HCT116 (cell line): ENCODE data around the gene PDE6G. TPM values are rescaled to one million over a fixed set of nuclear protein-coding genes. Genes with fewer than 3 reads are reported as not detected.

ENCODE experiments used
- ATAC-seq: fragments of 200-7000 bp; cut with Tn5 transposase; 2 replicates; pipeline ENCODE4 v1.9.1; 2020; ENCODE audit warnings: mild to moderate bottlenecking, moderate library complexity
- BruUV-seq: library from RNA; stranded (reverse); fragments of 400-500 nt; replicated peaks from 2 replicates; lab custom pipeline; 2021; lab: Mats Ljungman, UMichigan
- CTCF ChIA-PET: fragments of 300-600 bp; sonication (Branson Sonifier 250); formaldehyde crosslinking; loops from one replicate; lab custom pipeline; 2021; ENCODE audit warnings: antibody characterized with exemption; lab: Charles Lee
- POLR2A ChIA-PET: fragments of 300-600, 350-600 bp; sonication (Branson Sonifier 250); formaldehyde crosslinking; loops from one replicate; lab custom pipeline; 2021; ENCODE audit warnings: antibody characterized with exemption; lab: Charles Lee
- RAD21 ChIA-PET, 2 experiments: fragments of 300-600 bp; sonication (Branson Sonifier 250); formaldehyde crosslinking; loops; one replicate each; lab custom pipeline; 2023; ENCODE audit warnings: low total read pairs in 2 of 2; ENCODE audit not compliant: uncharacterized antibody in 2 of 2, unreplicated experiment in 2 of 2, low non-redundant PET in 1 of 2; lab: Charles Lee
- DNase-seq: peaks from one replicate; pipeline ENCODE4 v3.0.0-alpha.2; 2010; ENCODE audit warnings: low read depth, low spot score
- H2AFZ ChIP-seq: fragments of 200-600 bp; shearing (Covaris generic), sonication (generic); 2 replicates; pipeline ENCODE4 v1.6.1; 2017; ENCODE audit warnings: low read depth, mixed run types, mixed read lengths, antibody characterized with exemption, low read length; ENCODE audit not compliant: poor library complexity, severe bottlenecking
- H3K27ac ChIP-seq: 2 replicates; pipeline ENCODE4 v1.5.1; 2012; ENCODE audit warnings: low read depth, low read length
- H3K27me3 ChIP-seq: fragments of 200-600 bp; sonication (generic); 2 replicates; pipeline ENCODE4 v1.6.1; 2016; ENCODE audit warnings: mixed run types, low read length, mixed read lengths; ENCODE audit not compliant: insufficient read depth
- H3K36me3 ChIP-seq, 2 experiments: fragments of 200-500 bp in 1 of 2; fragments of 200-600 bp in 1 of 2; sonication (Bioruptor generic) in 1 of 2; sonication (generic) in 1 of 2; 2 replicates each; pipeline versions ENCODE4 v1.5.1 to v1.6.1; 2014 to 2016; ENCODE audit warnings: low read length in 2 of 2, inconsistent platforms in 1 of 2, mixed read lengths in 1 of 2, mixed run types in 1 of 2; ENCODE audit not compliant: insufficient read depth in 2 of 2, control insufficient read depth in 1 of 2
- H3K4me1 ChIP-seq, 2 experiments: fragments of 200-600 bp in 1 of 2; sonication (generic) in 1 of 2; 2 replicates each; pipeline versions ENCODE4 v1.5.1 to v1.6.1; 2012 to 2017; ENCODE audit warnings: low read length in 2 of 2, inconsistent platforms in 1 of 2, mild to moderate bottlenecking in 1 of 2, mixed read lengths in 1 of 2, mixed run types in 1 of 2, moderate library complexity in 1 of 2; ENCODE audit not compliant: insufficient read depth in 2 of 2, control insufficient read depth in 1 of 2
- H3K4me2 ChIP-seq: fragments of 200-600 bp; sonication (generic); 2 replicates; pipeline ENCODE4 v1.6.1; 2017; ENCODE audit warnings: mixed run types, low read length, mixed read lengths
- H3K4me3 ChIP-seq, 2 experiments: fragments of 200-600 bp in 1 of 2; sonication (generic) in 1 of 2; replicated peaks in 1 of 2; 2 replicates each; pipeline ENCODE4 v1.5.1; 2011 to 2016; ENCODE audit warnings: low read length in 2 of 2, control low read depth in 1 of 2, low read depth in 1 of 2, mild to moderate bottlenecking in 1 of 2, mixed read lengths in 1 of 2, mixed run types in 1 of 2
- H3K79me2 ChIP-seq: fragments of 200-600 bp; sonication (generic); 2 replicates; pipeline ENCODE4 v1.6.1; 2017; ENCODE audit warnings: mild to moderate bottlenecking, mixed run types, low read length, moderate library complexity, mixed read lengths; ENCODE audit not compliant: insufficient read depth
- H3K9ac ChIP-seq: fragments of 200-600 bp; sonication (generic); 2 replicates; pipeline ENCODE4 v1.6.1; 2016; ENCODE audit warnings: low read length, mixed read lengths
- H3K9me2 ChIP-seq: fragments of 200-600 bp; sonication (generic), shearing (Covaris generic); 2 replicates; pipeline ENCODE4 v1.6.1; 2017; ENCODE audit warnings: mixed run types, mild to moderate bottlenecking, moderate library complexity; ENCODE audit not compliant: insufficient read depth
- H3K9me3 ChIP-seq, 2 experiments: fragments of 200-500 bp in 1 of 2; fragments of 200-600 bp in 1 of 2; sonication (Bioruptor generic) in 1 of 2; sonication (generic) in 1 of 2; 2 replicates each; pipeline ENCODE4 v1.6.1; 2014 to 2017; ENCODE audit warnings: low read length in 2 of 2, mixed read lengths in 2 of 2, inconsistent platforms in 1 of 2, low read depth in 1 of 2, mild to moderate bottlenecking in 1 of 2, mixed run types in 1 of 2, moderate library complexity in 1 of 2; ENCODE audit not compliant: control insufficient read depth in 1 of 2, insufficient read depth in 1 of 2
- H4K20me1 ChIP-seq: fragments of 200-600 bp; sonication (generic), shearing (Covaris generic); 2 replicates; pipeline ENCODE4 v1.6.1; 2017; ENCODE audit warnings: mixed run types, mild to moderate bottlenecking, moderate library complexity; ENCODE audit not compliant: insufficient read depth
- CBX3 ChIP-seq: IDR thresholded peaks from 2 replicates; pipeline ENCODE4 v1.6.1; 2012; ENCODE audit warnings: low read depth
- EGR1 ChIP-seq: IDR thresholded peaks from 2 replicates; pipeline ENCODE4 v1.6.1; 2012; ENCODE audit warnings: low read depth
- EZH2 ChIP-seq: fragments of 200-600 bp; sonication (generic); IDR thresholded peaks from 2 replicates; pipeline ENCODE4 v1.6.1; 2017; ENCODE audit warnings: antibody characterized with exemption, mixed run types
- MAX ChIP-seq: IDR thresholded peaks from 2 replicates; pipeline ENCODE4 v1.6.1; 2012
- POLR2A ChIP-seq: IDR thresholded peaks from 2 replicates; pipeline ENCODE4 v1.7.0; 2011; ENCODE audit warnings: borderline replicate concordance; ENCODE audit not compliant: insufficient read depth, insufficient read length; ENCODE audit errors: extremely low read depth
- SIN3A ChIP-seq: IDR thresholded peaks from 2 replicates; pipeline ENCODE4 v1.6.1; 2012; ENCODE audit warnings: low read depth
- SP1 ChIP-seq: IDR thresholded peaks from 2 replicates; pipeline ENCODE4 v1.6.1; 2012; ENCODE audit warnings: low read depth
- SRF ChIP-seq: IDR thresholded peaks from 2 replicates; pipeline ENCODE4 v1.6.1; 2012; ENCODE audit warnings: low read depth
- YY1 ChIP-seq: IDR thresholded peaks from 2 replicates; pipeline ENCODE4 v1.6.1; 2011; ENCODE audit warnings: low read length, low read depth, moderate library complexity, mild to moderate bottlenecking; ENCODE audit not compliant: insufficient replicate concordance; ENCODE audit errors: extremely low read depth
- ZBTB33 ChIP-seq: IDR thresholded peaks from 2 replicates; pipeline ENCODE4 v1.6.1; 2011; ENCODE audit warnings: mild to moderate bottlenecking, low read length, moderate library complexity; ENCODE audit not compliant: insufficient replicate concordance; ENCODE audit errors: extremely low read depth
- ZFX ChIP-seq: fragments of 450-650 bp; IDR thresholded peaks from 2 replicates; pipeline ENCODE4 v1.6.1; 2017
- intact Hi-C: fragments of 100-400 bp; cut with micrococcal nuclease; formaldehyde crosslinking; loops from 2 replicates; pipeline ENCODE4 v1.10.0; 2022
- total RNA-seq: library from RNA; stranded (reverse); gene quantifications from one replicate; pipeline ENCODE4 v1.2.1, GENCODE V29; 2021; ENCODE audit not compliant: unreplicated experiment
- TF ChIP-seq, protein P1 (sequence below): IDR thresholded peaks from 2 replicates; pipeline ENCODE4 v1.6.1; 2012; ENCODE audit warnings: low read depth
- TF ChIP-seq, protein P2 (sequence below): IDR thresholded peaks from 2 replicates; pipeline ENCODE4 v1.6.1; 2012

The PDE6G gene
- total RNA-seq, 1 experiment from 2014 or later, result not detected

- RAD21 ChIA-PET, result no interaction called here
- no peak overlapping the region for H3K27ac ChIP-seq
Observed at GRCh38 chr17:81608082-81608481, 48.3 kb downstream of the PDE6G start.

More at GRCh38 chr17:81608082-81608481, 48.3 kb downstream of the PDE6G start:
- ChIA-PET CTCF (no interaction called here), POLR2A (no interaction called here)
- H3K79me2 ChIP-seq, result peaks cover 77% of the 10 kb centered on the region
- no peak overlapping the region for H2AFZ ChIP-seq
- no peaks in the 10 kb centered on the region; the same call in 1 of the 2 replicates for H4K20me1 ChIP-seq
- H3K9me3 ChIP-seq, result no peaks in the 10 kb centered on the region
- H3K27me3 ChIP-seq, result no peaks in the 10 kb centered on the region
- DNase-seq (no peak), ATAC-seq (no peak)
- H3K4me3 ChIP-seq, result no peak overlapping the region
- no peaks in the 10 kb centered on the region for H3K9me2 ChIP-seq
- no peaks in the 10 kb centered on the region for H3K4me1 ChIP-seq
- TF ChIP-seq ZBTB33 (no peak), CBX3 (no peak), MAX (no peak), EGR1 (no peak), SIN3A (no peak), SP1 (no peak), POLR2A (no peak), EZH2 (no peak), SRF (no peak), ZFX (no peak), YY1 (no peak)
- TF ChIP-seq, protein P1, sequence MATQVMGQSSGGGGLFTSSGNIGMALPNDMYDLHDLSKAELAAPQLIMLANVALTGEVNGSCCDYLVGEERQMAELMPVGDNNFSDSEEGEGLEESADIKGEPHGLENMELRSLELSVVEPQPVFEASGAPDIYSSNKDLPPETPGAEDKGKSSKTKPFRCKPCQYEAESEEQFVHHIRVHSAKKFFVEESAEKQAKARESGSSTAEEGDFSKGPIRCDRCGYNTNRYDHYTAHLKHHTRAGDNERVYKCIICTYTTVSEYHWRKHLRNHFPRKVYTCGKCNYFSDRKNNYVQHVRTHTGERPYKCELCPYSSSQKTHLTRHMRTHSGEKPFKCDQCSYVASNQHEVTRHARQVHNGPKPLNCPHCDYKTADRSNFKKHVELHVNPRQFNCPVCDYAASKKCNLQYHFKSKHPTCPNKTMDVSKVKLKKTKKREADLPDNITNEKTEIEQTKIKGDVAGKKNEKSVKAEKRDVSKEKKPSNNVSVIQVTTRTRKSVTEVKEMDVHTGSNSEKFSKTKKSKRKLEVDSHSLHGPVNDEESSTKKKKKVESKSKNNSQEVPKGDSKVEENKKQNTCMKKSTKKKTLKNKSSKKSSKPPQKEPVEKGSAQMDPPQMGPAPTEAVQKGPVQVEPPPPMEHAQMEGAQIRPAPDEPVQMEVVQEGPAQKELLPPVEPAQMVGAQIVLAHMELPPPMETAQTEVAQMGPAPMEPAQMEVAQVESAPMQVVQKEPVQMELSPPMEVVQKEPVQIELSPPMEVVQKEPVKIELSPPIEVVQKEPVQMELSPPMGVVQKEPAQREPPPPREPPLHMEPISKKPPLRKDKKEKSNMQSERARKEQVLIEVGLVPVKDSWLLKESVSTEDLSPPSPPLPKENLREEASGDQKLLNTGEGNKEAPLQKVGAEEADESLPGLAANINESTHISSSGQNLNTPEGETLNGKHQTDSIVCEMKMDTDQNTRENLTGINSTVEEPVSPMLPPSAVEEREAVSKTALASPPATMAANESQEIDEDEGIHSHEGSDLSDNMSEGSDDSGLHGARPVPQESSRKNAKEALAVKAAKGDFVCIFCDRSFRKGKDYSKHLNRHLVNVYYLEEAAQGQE, result no peak
- TF ChIP-seq, protein P2, sequence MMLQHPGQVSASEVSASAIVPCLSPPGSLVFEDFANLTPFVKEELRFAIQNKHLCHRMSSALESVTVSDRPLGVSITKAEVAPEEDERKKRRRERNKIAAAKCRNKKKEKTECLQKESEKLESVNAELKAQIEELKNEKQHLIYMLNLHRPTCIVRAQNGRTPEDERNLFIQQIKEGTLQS, result no peak
- H3K9ac ChIP-seq, result no peak overlapping the region
- intact Hi-C loops, result no loop called here
- no peak overlapping the region for H3K4me2 ChIP-seq
- peaks cover 51 to 63% of the 10 kb centered on the region in 2 experiments for H3K36me3 ChIP-seq
- no TSS peak for BruUV-seq
